HepG2 (cell line): ENCODE results near the gene NDUFS7. TPM values are rescaled to one million over a fixed set of nuclear protein-coding genes. Genes with fewer than 3 reads are reported as not detected.

Source experiments
- GABPB1 ChIP-seq: IDR thresholded peaks from 2 replicates; pipeline ENCODE4 v1.6.1; 2016; ENCODE audit warnings: mild to moderate bottlenecking, missing genetic modification reagents, moderate library complexity, missing compliant biosample characterization
- GMEB2 ChIP-seq: IDR thresholded peaks from 2 replicates; pipeline ENCODE4 v1.6.1; 2016; ENCODE audit warnings: missing biosample characterization, missing genetic modification reagents, low read depth
- HNRNPL ChIP-seq: fragments of 200-400 bp; formaldehyde crosslinking; IDR thresholded peaks from 2 replicates; pipeline ENCODE4 v1.6.1; 2017; ENCODE audit warnings: mild to moderate bottlenecking, low read depth, low read length
- JUNB ChIP-seq: sonication (generic); formaldehyde crosslinking; IDR thresholded peaks from 2 replicates; pipeline ENCODE4 v1.8.0; 2022; ENCODE audit warnings: missing genetic modification reagents, mild to moderate bottlenecking, borderline replicate concordance
- NFE2L2 ChIP-seq: fragments of 150-350 bp; IDR thresholded peaks from 2 replicates; pipeline ENCODE4 v1.6.1; 2014; ENCODE audit warnings: low read length
- NR2C2 ChIP-seq: sonication (generic); formaldehyde crosslinking; IDR thresholded peaks from 2 replicates; pipeline ENCODE4 v1.4.0; 2020; ENCODE audit warnings: missing genetic modification reagents, mild to moderate bottlenecking, moderate library complexity, borderline replicate concordance
- NR3C1 ChIP-seq: sonication (generic); formaldehyde crosslinking; IDR thresholded peaks from 2 replicates; pipeline ENCODE4 v1.4.0; 2020; ENCODE audit warnings: missing genetic modification reagents
- RARA ChIP-seq: IDR thresholded peaks from 2 replicates; pipeline ENCODE4 v1.6.1; 2016; ENCODE audit warnings: missing genetic modification reagents, missing compliant biosample characterization
- RBM22 ChIP-seq: fragments of 200-400 bp; formaldehyde crosslinking; optimal IDR thresholded peaks from 2 replicates; pipeline ENCODE3; 2017; ENCODE audit warnings: mild to moderate bottlenecking, low read length, moderate library complexity
- RELA ChIP-seq: sonication (generic); formaldehyde crosslinking; IDR thresholded peaks from 2 replicates; pipeline ENCODE4 v1.4.0; 2020; ENCODE audit warnings: missing genetic modification reagents
- SMC3 ChIP-seq: IDR thresholded peaks from 2 replicates; pipeline ENCODE4 v1.6.1; 2011; ENCODE audit warnings: low read length, improper control_type of control experiment
- SRSF4 ChIP-seq: fragments of 200-400 bp; formaldehyde crosslinking; IDR thresholded peaks from one replicate; pipeline ENCODE4 v1.6.1; 2018; ENCODE audit warnings: mild to moderate bottlenecking, low read depth, low read length, moderate library complexity; ENCODE audit not compliant: poor library complexity, severe bottlenecking
- TFAP4 ChIP-seq: sonication (generic); IDR thresholded peaks from 2 replicates; pipeline ENCODE4 v1.6.1; 2016; ENCODE audit warnings: low read depth, borderline replicate concordance
- ZKSCAN5 ChIP-seq: sonication (generic); formaldehyde crosslinking; IDR thresholded peaks from 2 replicates; pipeline ENCODE4 v1.5.1; 2020; ENCODE audit warnings: mild to moderate bottlenecking, missing genetic modification reagents
- ZNF225 ChIP-seq: sonication (generic); formaldehyde crosslinking; IDR thresholded peaks from 2 replicates; pipeline ENCODE4 v1.4.0; 2020; ENCODE audit warnings: mild to moderate bottlenecking, missing genetic modification reagents
- ZNF326 ChIP-seq: sonication (generic); formaldehyde crosslinking; IDR thresholded peaks from 2 replicates; pipeline ENCODE4 v1.4.0; 2020; ENCODE audit warnings: missing genetic modification reagents, borderline replicate concordance
- polyA plus RNA-seq, 8 experiments: library from polyadenylated mRNA; depleted of rRNA in 3 of 8; stranded (reverse) in 7 of 8; unstranded in 1 of 8; fragments of >200 nt; fragmentation: Illumina TruSeq in 4 of 8; extraction: Trizol in 4 of 8; gene quantifications; 2 replicates each; pipeline versions ENCODE4 v1.2.1 to v1.2.3, GENCODE V29; 2011 to 2016; ENCODE audit warnings: low read depth in 4 of 8, missing spikeins in 1 of 8, mixed read lengths in 1 of 8; ENCODE audit not compliant: insufficient read depth in 1 of 8
- total RNA-seq, 5 experiments: library from RNA; depleted of rRNA; stranded (reverse); fragments of >200 nt; fragmentation: Illumina TruSeq; extraction: Trizol; gene quantifications; 2 replicates each; pipeline ENCODE4 v1.2.3, GENCODE V29; 2016; ENCODE audit warnings: low read depth in 1 of 5
- TF ChIP-seq, protein P1 (sequence below): sonication (generic); formaldehyde crosslinking; IDR thresholded peaks from 2 replicates; pipeline ENCODE4 v1.4.0; 2020; ENCODE audit warnings: mild to moderate bottlenecking, low read depth, missing genetic modification reagents
- TF ChIP-seq, protein P2 (sequence below): IDR thresholded peaks from 2 replicates; pipeline ENCODE4 v1.6.1; 2016; ENCODE audit warnings: low read depth
- TF ChIP-seq, protein P3 (sequence below): sonication (generic); formaldehyde crosslinking; IDR thresholded peaks from 2 replicates; pipeline ENCODE4 v1.5.1; 2020; ENCODE audit warnings: mild to moderate bottlenecking, missing genetic modification reagents, moderate library complexity

NDUFS7 gene
- total and polyA plus RNA-seq, 2 of the 13 experiments (the other 11 are each of a cell fraction or from before 2014, with no cell fraction given), result 34.3 to 66.9 TPM

- TF ChIP-seq TFAP4 (no peak), NR2C2 (CRISPR knock-in tag) (peak; percentile 91), RBM22 (peak; percentile 20), GABPB1 (CRISPR knock-in tag) (peak; percentile 54; the same call in 1 of the 2 replicates), SRSF4 (no peak), ZNF326 (CRISPR knock-in tag) (no peak), ZKSCAN5 (CRISPR knock-in tag) (no peak), ZNF225 (CRISPR knock-in tag) (0 out of 2 replicates have a peak, but pooled peaks have one; percentile 21), RELA (CRISPR knock-in tag) (no peak), GMEB2 (no peak), HNRNPL (0 out of 2 replicates have a peak, but pooled peaks have one; percentile 26), SMC3 (no peak), NFE2L2 (no peak), NR3C1 (CRISPR knock-in tag) (no peak), JUNB (CRISPR knock-in tag) (no peak), RARA (CRISPR knock-in tag) (0 out of 2 replicates have a peak, but pooled peaks have one; percentile 12)
- TF ChIP-seq, protein P1, sequence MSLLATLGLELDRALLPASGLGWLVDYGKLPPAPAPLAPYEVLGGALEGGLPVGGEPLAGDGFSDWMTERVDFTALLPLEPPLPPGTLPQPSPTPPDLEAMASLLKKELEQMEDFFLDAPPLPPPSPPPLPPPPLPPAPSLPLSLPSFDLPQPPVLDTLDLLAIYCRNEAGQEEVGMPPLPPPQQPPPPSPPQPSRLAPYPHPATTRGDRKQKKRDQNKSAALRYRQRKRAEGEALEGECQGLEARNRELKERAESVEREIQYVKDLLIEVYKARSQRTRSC (CRISPR knock-in tag), result no peak
- TF ChIP-seq, protein P2, sequence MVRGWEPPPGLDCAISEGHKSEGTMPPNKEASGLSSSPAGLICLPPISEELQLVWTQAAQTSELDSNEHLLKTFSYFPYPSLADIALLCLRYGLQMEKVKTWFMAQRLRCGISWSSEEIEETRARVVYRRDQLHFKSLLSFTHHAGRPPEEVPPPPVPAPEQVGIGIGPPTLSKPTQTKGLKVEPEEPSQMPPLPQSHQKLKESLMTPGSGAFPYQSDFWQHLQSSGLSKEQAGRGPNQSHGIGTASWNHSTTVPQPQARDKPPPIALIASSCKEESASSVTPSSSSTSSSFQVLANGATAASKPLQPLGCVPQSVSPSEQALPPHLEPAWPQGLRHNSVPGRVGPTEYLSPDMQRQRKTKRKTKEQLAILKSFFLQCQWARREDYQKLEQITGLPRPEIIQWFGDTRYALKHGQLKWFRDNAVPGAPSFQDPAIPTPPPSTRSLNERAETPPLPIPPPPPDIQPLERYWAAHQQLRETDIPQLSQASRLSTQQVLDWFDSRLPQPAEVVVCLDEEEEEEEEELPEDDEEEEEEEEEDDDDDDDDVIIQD (CRISPR knock-in tag), result no peak
- TF ChIP-seq, protein P3, sequence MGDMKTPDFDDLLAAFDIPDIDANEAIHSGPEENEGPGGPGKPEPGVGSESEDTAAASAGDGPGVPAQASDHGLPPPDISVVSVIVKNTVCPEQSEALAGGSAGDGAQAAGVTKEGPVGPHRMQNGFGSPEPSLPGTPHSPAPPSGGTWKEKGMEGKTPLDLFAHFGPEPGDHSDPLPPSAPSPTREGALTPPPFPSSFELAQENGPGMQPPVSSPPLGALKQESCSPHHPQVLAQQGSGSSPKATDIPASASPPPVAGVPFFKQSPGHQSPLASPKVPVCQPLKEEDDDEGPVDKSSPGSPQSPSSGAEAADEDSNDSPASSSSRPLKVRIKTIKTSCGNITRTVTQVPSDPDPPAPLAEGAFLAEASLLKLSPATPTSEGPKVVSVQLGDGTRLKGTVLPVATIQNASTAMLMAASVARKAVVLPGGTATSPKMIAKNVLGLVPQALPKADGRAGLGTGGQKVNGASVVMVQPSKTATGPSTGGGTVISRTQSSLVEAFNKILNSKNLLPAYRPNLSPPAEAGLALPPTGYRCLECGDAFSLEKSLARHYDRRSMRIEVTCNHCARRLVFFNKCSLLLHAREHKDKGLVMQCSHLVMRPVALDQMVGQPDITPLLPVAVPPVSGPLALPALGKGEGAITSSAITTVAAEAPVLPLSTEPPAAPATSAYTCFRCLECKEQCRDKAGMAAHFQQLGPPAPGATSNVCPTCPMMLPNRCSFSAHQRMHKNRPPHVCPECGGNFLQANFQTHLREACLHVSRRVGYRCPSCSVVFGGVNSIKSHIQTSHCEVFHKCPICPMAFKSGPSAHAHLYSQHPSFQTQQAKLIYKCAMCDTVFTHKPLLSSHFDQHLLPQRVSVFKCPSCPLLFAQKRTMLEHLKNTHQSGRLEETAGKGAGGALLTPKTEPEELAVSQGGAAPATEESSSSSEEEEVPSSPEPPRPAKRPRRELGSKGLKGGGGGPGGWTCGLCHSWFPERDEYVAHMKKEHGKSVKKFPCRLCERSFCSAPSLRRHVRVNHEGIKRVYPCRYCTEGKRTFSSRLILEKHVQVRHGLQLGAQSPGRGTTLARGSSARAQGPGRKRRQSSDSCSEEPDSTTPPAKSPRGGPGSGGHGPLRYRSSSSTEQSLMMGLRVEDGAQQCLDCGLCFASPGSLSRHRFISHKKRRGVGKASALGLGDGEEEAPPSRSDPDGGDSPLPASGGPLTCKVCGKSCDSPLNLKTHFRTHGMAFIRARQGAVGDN (CRISPR knock-in tag), result peak; percentile 69
These were observed 49.7 kb downstream of the NDUFS7 start (continued) for GRCh38 chr19:1433119-1434039.
